GM04504 (cell line): ENCODE data around the gene AAK1.

Source experiments
- DNase-seq: peaks from one replicate; pipeline ENCODE4 v3.0.0-alpha.2; 2012; ENCODE audit warnings: low read depth

Gene AAK1

GRCh38 chr2:69535817-69536241 is 107.7 kb downstream of the AAK1 start:
- DNase-seq = no peak

GRCh38 chr2:69531186-69531585 is 112.4 kb downstream of the AAK1 start:
- no peak for DNase-seq

- DNase-seq = no peak
Observed at GRCh38 chr2:69529480-69529879, 114.1 kb downstream of the AAK1 start.

GRCh38 chr2:69525261-69525660 is 118.3 kb downstream of the AAK1 start:
- no peak for DNase-seq

GRCh38 chr2:69524799-69525198 is 118.7 kb downstream of the AAK1 start:
- DNase-seq = no peak

GRCh38 chr2:69521747-69522146 is 121.8 kb downstream of the AAK1 start:
- no peak for DNase-seq

GRCh38 chr2:69518841-69519240 is 124.7 kb downstream of the AAK1 start:
- no peak for DNase-seq

GRCh38 chr2:69517410-69517809 is 126.1 kb downstream of the AAK1 start:
- DNase-seq = no peak

- DNase-seq = no peak
Observed at GRCh38 chr2:69514819-69515218, 128.7 kb downstream of the AAK1 start.

- no peak for DNase-seq
Observed at GRCh38 chr2:69514406-69514805, 129.1 kb downstream of the AAK1 start.

- DNase-seq = no peak
Observed at GRCh38 chr2:69512446-69512845, 131.1 kb downstream of the AAK1 start.

- DNase-seq = no peak
Observed at GRCh38 chr2:69510204-69510603, 133.3 kb downstream of the AAK1 start.

GRCh38 chr2:69509750-69510140 is 133.8 kb downstream of the AAK1 start:
- DNase-seq = no peak

GRCh38 chr2:69509011-69509749 is 134.4 kb downstream of the AAK1 start:
- DNase-seq = no peak

- no peak for DNase-seq
Observed at GRCh38 chr2:69505710-69506109, 137.8 kb downstream of the AAK1 start.

GRCh38 chr2:69501301-69501700 is 142.2 kb downstream of the AAK1 start:
- DNase-seq = no peak

GRCh38 chr2:69499966-69500365 is 143.6 kb downstream of the AAK1 start:
- DNase-seq = no peak

- DNase-seq = no peak
Observed at GRCh38 chr2:69499242-69499641, 144.3 kb downstream of the AAK1 start.

- no peak for DNase-seq
Observed at GRCh38 chr2:69495861-69496260, 147.7 kb downstream of the AAK1 start.

- DNase-seq = no peak
Observed at GRCh38 chr2:69495008-69495407, 148.5 kb downstream of the AAK1 start.

- no peak for DNase-seq
Observed at GRCh38 chr2:69494126-69494525, 149.4 kb downstream of the AAK1 start.

- no peak for DNase-seq
Observed at GRCh38 chr2:69493268-69493667, 150.3 kb downstream of the AAK1 start.

GRCh38 chr2:69491864-69492263 is 151.7 kb downstream of the AAK1 start:
- DNase-seq = no peak

GRCh38 chr2:69490486-69490885 is 153.1 kb downstream of the AAK1 start:
- no peak for DNase-seq
